ENCODE measurements around the gene FTO.

DNA sequence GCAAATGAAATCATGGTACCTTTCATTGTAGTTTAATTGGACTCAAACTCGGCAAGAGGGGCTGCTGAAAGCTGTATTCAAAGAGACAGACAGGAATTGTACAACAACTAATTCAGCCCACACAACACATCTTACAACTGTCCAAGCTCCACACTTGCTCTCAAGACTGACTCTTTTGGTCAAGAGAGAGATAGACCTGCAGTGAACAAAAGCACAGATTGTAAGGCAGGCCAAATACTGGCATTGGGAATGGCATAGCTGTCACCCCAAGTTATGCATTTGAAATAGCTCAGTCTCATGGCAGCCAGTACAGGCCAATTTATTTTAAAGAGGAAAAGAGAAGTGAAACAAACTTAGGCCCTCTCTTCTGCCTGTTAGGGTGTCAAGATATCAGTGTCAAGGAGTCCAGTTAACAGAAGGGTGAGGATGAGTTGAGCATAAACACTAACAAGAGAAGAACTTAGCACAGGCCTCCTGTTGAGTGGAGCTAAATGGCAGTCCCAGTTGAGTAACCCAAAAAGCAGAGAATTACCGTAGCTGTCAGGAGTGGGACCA lies 366.9 kb downstream of the FTO start:
- TF ChIP-seq, protein P1, sequence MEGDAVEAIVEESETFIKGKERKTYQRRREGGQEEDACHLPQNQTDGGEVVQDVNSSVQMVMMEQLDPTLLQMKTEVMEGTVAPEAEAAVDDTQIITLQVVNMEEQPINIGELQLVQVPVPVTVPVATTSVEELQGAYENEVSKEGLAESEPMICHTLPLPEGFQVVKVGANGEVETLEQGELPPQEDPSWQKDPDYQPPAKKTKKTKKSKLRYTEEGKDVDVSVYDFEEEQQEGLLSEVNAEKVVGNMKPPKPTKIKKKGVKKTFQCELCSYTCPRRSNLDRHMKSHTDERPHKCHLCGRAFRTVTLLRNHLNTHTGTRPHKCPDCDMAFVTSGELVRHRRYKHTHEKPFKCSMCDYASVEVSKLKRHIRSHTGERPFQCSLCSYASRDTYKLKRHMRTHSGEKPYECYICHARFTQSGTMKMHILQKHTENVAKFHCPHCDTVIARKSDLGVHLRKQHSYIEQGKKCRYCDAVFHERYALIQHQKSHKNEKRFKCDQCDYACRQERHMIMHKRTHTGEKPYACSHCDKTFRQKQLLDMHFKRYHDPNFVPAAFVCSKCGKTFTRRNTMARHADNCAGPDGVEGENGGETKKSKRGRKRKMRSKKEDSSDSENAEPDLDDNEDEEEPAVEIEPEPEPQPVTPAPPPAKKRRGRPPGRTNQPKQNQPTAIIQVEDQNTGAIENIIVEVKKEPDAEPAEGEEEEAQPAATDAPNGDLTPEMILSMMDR (conservative IDR thresholded peaks at IDR 0.05 in 1 of 2, IDR thresholded peaks at IDR 0.05 in 1 of 2; ENCODE audit: extremely low read depth in 1 of 2, insufficient read depth in 1 of 2, low read depth in 1 of 2, low read length in 2 of 2), result no peak
- no peak for TF ChIP-seq EZH2 (IDR thresholded peaks at IDR 0.05; ENCODE audit: borderline replicate concordance, low read length)

Data from mammary epithelial cell (primary cell).